Right lobe of liver (tissue), 6 donors: Measurements from ENCODE around the gene ZNF394. TPM values are rescaled to one million over a fixed set of nuclear protein-coding genes. Genes with fewer than 3 reads are reported as not detected.

ENCODE experiments used
- ATAC-seq, 4 donors: fragments of 200-7000 bp; cut with Tn5 transposase; one replicate each; pipeline ENCODE4 v1.9.1; 2020; ENCODE audit warnings: mild to moderate bottlenecking in 4 of 4, moderate library complexity in 4 of 4
- DNase-seq, 3 donors: peaks; one replicate each; pipeline ENCODE4 v3.0.0-alpha.2; 2020
- H3K27ac ChIP-seq, 3 donors: fragments of 200-600 bp; one replicate each; pipeline ENCODE4 v1.8.0; 2022
- H3K27me3 ChIP-seq, 2 donors: fragments of 200-600 bp; one replicate each; pipeline ENCODE4 v1.8.0; 2022
- H3K36me3 ChIP-seq, 4 donors: fragments of 200-600 bp; sonication (generic) in 1 of 4; one replicate each; pipeline versions ENCODE4 v1.5.1 to v1.8.0; 2017 to 2022; ENCODE audit warnings: control low read depth in 1 of 4
- H3K4me1 ChIP-seq, 4 donors: fragments of 200-600 bp; sonication (generic) in 1 of 4; one replicate each; pipeline versions ENCODE4 v1.5.1 to v1.8.0; 2017 to 2022; ENCODE audit warnings: control low read depth in 1 of 4
- H3K4me3 ChIP-seq, 3 donors: fragments of 200-600 bp; one replicate each; pipeline ENCODE4 v1.8.0; 2022
- H3K9me3 ChIP-seq, 4 donors: fragments of 200-600 bp; sonication (generic) in 1 of 4; one replicate each; pipeline versions ENCODE4 v1.5.1 to v1.8.0; 2017 to 2022; ENCODE audit warnings: control low read depth in 1 of 4
- POLR2A ChIP-seq: fragments of 450-650 bp; IDR thresholded peaks from one replicate; pipeline ENCODE4 v1.6.1; 2017; ENCODE audit warnings: antibody characterized with exemption, mild to moderate bottlenecking
- WGBS: methylation state at CpG from one replicate; pipeline ENCODE4 v1.1.6; 2018; ENCODE audit warnings: low coverage, low lambda C conversion rate; ENCODE audit not compliant: insufficient coverage; ENCODE audit errors: missing lambda C conversion rate; 5-methylcytosine and 5-hydroxymethylcytosine counted together
- intact Hi-C, 2 donors: fragments of 100-400 bp; cut with DNase I; formaldehyde crosslinking; loops; one replicate each; pipeline versions ENCODE4 v1.11.2 to v1.14.1; 2022
- total RNA-seq, 6 experiments: library from RNA; depleted of rRNA in 2 of 6; stranded (reverse); fragments of >200 nt in 2 of 6; fragmentation: NEBNext Ultra II Directional in 3 of 6; extraction: Animal tissue kit (Norgen Biotek cat#: 25700) in 3 of 6; gene quantifications; one replicate each; pipeline versions ENCODE4 v1.1.0 to v1.2.4, GENCODE V29; 2016 to 2023
- TF ChIP-seq, protein P1 (sequence below), 4 donors: fragments of 200-600 bp in 3 of 4; fragments of 450-650 bp in 1 of 4; IDR thresholded peaks; one replicate each; pipeline versions ENCODE4 v1.5.1 to v1.8.0; 2016 to 2022; ENCODE audit warnings: antibody characterized with exemption in 4 of 4, mild to moderate bottlenecking in 2 of 4
- donor health status: DM: no; HTN: yes; CAD: no.
- donor health status: DM: no; HTN: no; CAD: no.
- donor health status: DM: no; HTN: no; CAD: no.
- donor health status: DM: no; HTN: yes; CAD: no.
- donor health status: DM: no; HTN: yes; CAD: no.

Gene ZNF394
- total RNA-seq, 6 experiments from 2014 or later: 6.6 to 12.3 (median 9.4) TPM

DNA sequence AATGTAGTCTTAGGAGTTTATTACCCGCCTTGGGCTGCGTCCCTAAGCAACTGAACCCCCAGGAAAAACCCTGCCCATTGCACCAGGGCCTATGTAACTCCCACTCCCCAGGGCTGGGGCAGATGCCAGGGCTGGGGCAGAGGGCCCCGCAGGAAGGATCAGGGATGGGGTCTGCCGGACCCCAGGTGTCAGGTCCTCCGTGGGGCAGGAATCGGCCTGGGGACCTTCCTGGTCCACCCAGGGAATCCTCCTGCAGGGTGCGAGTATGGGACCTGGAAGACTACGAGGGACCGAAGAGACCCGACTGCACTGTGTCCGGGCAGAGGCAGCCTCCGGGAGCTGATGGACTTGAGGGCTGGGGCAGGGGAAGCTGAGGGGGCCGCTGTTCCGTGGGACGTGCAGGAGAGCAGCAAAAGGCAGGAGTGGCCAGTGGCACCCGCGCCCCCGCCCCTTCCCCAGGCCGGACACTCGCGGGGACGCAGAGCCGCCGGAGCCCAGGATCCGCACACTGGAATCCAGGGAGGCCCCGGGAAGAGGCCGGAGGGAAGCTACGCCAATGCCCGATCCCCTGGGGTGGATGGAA is 31.7 kb downstream of the ZNF394 start:
- Histone ChIP-seq H3K27ac (no peak overlapping the region), H3K36me3 (no peaks in the 10 kb centered on the region), H3K9me3 (no peaks in the 10 kb centered on the region), H3K4me3 (no peak overlapping the region), H3K4me1 (peaks cover 0 to 23% (median 4%) of the 10 kb centered on the region in 4 donors), H3K27me3 (no peaks in the 10 kb centered on the region)
- intact Hi-C loops: no loop called here
- WGBS: 91% methylated on average over 16 of the region's 29 CpGs
- ATAC-seq (no peak), DNase-seq (no peak)
- TF ChIP-seq POLR2A: no peak
- TF ChIP-seq, protein P1, sequence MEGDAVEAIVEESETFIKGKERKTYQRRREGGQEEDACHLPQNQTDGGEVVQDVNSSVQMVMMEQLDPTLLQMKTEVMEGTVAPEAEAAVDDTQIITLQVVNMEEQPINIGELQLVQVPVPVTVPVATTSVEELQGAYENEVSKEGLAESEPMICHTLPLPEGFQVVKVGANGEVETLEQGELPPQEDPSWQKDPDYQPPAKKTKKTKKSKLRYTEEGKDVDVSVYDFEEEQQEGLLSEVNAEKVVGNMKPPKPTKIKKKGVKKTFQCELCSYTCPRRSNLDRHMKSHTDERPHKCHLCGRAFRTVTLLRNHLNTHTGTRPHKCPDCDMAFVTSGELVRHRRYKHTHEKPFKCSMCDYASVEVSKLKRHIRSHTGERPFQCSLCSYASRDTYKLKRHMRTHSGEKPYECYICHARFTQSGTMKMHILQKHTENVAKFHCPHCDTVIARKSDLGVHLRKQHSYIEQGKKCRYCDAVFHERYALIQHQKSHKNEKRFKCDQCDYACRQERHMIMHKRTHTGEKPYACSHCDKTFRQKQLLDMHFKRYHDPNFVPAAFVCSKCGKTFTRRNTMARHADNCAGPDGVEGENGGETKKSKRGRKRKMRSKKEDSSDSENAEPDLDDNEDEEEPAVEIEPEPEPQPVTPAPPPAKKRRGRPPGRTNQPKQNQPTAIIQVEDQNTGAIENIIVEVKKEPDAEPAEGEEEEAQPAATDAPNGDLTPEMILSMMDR (IDR thresholded peaks at IDR 0.05): no peak

DNA sequence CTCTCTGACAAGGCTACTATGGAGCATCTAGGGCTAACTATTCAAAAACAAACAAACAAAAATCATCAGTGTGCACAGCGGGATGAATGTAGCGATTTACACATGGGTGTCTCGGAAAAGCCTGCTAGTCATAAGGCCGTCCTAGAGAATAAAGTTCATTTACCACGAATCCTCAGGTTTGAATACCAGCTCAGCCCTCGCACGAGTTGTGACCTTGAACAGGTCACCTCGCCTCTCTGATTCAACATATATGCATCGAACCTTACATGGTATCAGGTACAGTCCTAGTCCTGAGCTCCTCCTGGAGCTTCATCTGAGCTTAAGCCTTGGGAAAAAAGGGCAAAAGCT is 34.7 kb downstream of the ZNF394 start:
- DNase-seq (no peak), ATAC-seq (peak in 3 of 4 donors; percentile 1 to 8 (median 2))
- peak overlapping the region; percentile 76 to 92 (median 84) for H3K27ac ChIP-seq
- H3K36me3 ChIP-seq: no peaks in the 10 kb centered on the region
- H3K4me3 ChIP-seq: peak overlapping the region; percentile 79 to 98 (median 97)
- no peak for TF ChIP-seq POLR2A
- TF ChIP-seq, protein P1 (IDR thresholded peaks at IDR 0.05): no peak
- 2% methylated on average over 7 of the region's 9 CpGs for WGBS
- peaks cover 0 to 24% (median 4%) of the 10 kb centered on the region in 4 donors for H3K4me1 ChIP-seq
- H3K27me3 ChIP-seq: no peaks in the 10 kb centered on the region
- H3K9me3 ChIP-seq: no peaks in the 10 kb centered on the region
- intact Hi-C loops: no loop called here

DNA sequence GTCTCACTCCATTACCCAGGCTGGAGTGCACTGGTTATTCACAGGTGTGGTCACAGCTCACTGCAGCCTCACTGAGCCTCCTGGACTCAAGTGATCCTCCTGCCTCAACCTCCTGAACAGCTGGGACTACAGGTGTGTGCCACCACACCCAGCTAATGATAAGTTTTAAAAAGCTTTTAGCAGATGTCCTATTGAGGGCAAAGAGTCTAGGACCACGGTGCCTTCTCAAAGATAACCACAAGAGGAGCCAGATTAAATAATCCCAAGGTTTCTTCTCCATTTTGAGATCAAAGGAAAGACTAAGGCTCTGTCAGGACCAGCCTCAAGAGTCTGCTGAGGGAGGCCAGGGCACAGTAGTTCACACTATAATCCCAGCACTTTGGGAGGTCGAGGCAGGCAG is 38.9 kb downstream of the ZNF394 start:
- no peak for TF ChIP-seq POLR2A
- TF ChIP-seq, protein P1 (IDR thresholded peaks at IDR 0.05): no peak
- ATAC-seq (no peak), DNase-seq (no peak)
- intact Hi-C loops: no loop called here
- Histone ChIP-seq H3K9me3 (no peaks in the 10 kb centered on the region), H3K4me3 (no peak overlapping the region), H3K36me3 (peaks cover 0 to 35% (median 14%) of the 10 kb centered on the region in 4 donors), H3K27ac (no peak overlapping the region), H3K27me3 (no peaks in the 10 kb centered on the region), H3K4me1 (peaks cover 0 to 21% (median 4%) of the 10 kb centered on the region in 4 donors)
- no CpG with 5 or more reads among the region's 2 CpGs for WGBS

DNA sequence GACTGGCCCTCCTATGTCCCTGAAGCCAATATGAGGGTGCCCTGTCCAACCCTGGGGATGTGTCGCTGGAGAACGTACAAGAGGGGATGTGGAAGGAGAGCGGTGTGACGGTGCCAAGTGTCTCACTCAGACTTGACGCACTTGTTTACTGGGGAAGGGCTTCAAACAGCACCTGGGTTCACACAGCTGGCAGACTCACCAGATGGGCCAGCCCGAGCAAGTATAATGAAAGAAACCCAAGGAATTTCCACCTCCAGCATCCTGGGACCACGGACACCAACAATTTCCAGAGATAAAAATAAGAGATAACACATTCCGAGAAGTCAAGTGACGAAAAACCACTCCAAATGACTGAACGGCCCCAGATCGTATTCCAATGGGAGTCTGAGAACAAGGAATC is 39.4 kb downstream of the ZNF394 start:
- WGBS: 89% methylated on average over 5 of the region's 11 CpGs
- H3K27me3 ChIP-seq: no peaks in the 10 kb centered on the region
- ATAC-seq (no peak), DNase-seq (no peak)
- TF ChIP-seq, protein P1 (IDR thresholded peaks at IDR 0.05): no peak
- no peak for TF ChIP-seq POLR2A
- no peaks in the 10 kb centered on the region for H3K9me3 ChIP-seq
- peaks cover 0 to 35% (median 14%) of the 10 kb centered on the region in 4 donors for H3K36me3 ChIP-seq
- H3K4me1 ChIP-seq: peaks cover 0 to 20% (median 4%) of the 10 kb centered on the region in 4 donors
- H3K4me3 ChIP-seq: no peak overlapping the region
- intact Hi-C loops: no loop called here
- H3K27ac ChIP-seq: no peak overlapping the region
